ENCODE results near the gene MTF1. TPM values are rescaled to one million over a fixed set of nuclear protein-coding genes. Genes with fewer than 3 reads are reported as not detected.
"Not testable (repeated sequence)": the region's sequence is repeated elsewhere in the genome, so short reads cannot be mapped to it uniquely, and the experiment has no call there.

Gene MTF1
- total RNA-seq, 1 donor from 2014 or later: 31.7 TPM

DNA sequence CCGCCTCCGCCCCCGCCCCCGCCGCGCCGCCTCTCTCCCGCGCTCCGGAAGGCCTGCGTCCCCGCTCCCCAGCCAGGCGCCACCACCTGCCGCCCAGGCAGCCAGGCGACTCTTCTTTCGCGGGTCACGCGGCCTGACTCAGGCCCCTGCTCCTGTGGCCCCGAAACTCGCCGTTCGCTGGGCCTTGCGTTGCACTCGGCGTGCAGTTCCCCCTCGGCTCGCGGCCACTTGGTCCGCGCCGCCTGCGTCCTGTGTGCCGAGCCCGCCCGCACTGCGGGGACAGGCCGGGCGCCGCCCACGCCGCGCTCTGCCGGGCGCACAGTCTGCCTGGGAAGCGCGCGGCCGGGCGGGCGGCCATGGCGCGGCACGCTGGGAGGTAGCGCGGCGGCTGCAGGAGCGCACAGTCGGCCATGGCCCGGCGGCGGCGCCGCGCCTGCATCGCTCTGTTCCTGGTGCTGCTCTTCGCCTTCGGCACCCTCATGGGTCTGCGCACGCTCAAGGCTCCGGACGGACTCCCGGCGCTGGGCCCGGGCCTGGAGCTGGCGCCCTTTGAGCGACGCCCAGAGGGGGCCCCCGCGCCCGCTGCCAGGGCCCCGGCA, 65.5 kb downstream of the MTF1 start, which contains the start of gene MANEAL:
Gene MANEAL, plus strand, starts transcription at position 75 of the 599 bp plus-strand sequence. Its CDS starts 336 bp downstream, at position 411.
- no peak for DNase-seq (ENCODE audit: low spot score)

DNA sequence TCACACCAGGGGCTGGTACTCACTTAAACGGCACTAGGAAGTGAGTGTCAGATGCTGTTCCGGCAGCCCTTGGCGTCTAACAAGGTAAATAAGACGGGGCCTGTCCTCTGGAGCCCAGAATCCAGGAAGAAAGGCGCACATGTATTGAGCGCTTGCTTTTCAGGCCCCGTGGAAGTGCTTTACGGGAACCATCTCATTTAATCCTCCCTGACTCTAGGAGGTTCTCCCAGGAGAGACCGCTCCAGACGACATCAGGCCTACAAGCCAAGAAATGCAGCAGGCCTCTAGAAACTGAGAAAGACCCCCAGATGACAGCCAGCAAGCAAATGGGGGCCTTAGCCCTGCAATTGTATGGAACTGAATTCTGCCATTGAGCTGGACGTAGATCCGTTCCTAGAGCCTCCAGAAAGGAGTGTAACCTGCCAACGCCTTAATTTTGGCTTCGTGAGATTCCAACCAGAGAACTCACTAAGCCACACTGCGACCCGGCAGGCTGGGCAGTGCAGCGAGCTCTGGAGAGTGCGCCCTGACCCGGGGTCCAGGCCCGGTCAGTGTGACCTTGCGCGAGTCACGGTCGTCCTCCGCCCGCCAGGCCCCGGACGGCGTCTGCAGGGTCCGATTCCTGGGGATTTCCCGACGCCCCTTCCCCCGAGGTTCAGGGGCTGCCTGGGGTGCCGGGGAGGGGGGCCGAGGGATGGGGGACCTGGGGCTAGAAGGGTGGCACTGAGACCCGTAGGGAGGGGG, 66.3 kb downstream of the MTF1 start:
- no peak for DNase-seq (ENCODE audit: low spot score)

DNA sequence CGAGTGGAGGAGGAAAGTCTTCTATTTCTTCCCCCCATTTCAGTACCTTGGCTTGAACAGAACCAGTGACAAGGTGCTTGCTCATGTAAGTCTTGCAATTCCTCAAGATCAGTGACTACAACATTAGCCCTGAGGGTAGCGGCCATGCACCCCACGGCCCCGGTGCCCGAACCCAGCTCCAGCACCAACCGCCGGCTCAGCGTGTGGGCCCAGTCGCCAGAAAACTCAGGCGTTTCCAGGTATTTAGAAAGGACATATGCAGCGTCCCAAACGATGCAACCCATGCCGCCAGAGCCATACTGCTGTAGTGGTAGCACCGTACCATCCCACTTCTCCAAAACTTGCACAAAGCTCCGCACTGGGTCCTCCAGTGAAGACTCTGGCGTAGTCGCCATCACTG, 76.9 kb downstream of the MTF1 start:
- no peak for DNase-seq (ENCODE audit: low spot score)

DNA sequence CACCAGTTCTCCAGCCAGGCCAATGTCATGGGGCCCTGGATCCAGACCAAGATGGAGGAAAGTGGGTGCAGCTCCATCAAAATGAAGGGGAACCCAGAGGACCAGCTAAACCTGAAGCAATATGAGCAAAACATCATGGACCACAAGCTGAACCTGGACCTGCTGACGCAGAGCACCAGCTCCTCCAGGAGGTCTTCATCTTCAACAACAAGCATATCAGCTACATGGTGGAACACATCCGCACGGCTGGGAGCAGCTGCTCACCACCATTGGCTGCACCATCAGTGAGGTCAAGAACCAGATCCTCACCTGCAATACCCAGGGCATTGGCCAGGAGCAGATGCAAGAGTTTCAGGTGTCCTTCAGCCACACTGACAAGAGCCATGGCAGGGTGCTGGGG, 80.7 kb downstream of the MTF1 start:
- DNase-seq (ENCODE audit: low spot score): no peak

DNA sequence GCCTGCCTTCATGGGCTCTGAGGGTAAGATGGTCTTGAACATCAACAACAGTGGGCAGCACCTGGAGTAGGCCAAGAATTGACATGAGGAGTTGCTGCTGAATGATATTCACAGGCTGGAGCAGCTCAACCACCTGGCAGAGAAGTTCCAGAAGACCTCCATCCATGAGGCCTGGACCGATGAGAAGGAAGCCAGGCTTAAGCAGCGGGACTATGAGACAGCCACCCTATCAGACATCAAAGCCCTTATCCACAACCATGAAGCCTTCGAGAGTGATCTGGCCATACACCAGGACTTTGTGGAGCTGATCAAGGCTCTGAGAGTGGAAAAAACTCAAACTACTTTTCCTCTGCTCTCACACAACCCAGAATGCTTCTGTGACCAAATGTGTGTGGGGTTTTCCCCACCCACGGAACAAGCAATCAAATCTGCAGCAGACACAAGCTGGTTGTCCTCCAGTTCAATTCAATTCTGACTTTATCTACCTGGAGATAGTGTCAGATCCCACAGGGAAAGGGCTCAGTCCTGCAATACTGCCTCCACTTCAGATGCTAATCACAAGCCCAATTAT, 82.4 kb downstream of the MTF1 start:
- no peak for DNase-seq (ENCODE audit: low spot score)

DNA sequence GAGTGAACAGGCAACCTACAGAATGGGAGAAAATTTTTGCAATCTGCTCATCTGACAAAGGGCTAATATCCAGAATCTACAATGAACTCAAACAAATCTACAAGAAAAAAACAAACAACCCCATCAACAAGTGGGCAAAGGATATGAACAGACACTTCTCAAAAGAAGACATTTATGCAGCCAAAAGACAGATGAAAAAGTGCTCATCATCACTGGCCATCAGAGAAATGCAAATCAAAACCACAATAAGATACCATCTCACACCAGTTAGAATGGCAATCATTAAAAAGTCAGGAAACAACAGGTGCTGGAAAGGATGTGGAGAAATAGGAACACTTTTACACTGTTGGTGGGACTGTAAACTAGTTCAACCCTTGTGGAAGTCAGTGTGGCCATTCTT, 88.0 kb downstream of the MTF1 start:
- not testable (repeated sequence) for DNase-seq (ENCODE audit: low spot score)

DNA sequence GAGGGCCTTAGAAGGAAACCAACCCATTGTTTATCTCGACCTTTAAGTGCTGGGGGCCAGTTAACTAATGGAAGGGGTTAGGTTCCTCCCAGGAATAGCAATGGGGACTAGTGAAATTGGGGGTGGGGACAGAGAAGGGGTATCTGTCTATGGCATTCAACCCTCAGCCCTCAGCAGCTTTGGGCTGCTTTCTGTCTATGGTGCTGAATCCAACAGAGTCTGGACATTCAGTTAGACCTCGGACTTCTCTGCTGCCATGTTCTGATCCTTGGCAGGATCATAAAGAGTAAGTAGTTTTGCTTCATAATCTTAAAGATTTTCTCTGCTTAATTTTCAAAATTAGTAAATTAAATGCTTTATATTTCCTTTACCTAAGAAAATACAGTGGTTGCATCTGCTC, 91.9 kb downstream of the MTF1 start:
- no peak for DNase-seq (ENCODE audit: low spot score)

DNA sequence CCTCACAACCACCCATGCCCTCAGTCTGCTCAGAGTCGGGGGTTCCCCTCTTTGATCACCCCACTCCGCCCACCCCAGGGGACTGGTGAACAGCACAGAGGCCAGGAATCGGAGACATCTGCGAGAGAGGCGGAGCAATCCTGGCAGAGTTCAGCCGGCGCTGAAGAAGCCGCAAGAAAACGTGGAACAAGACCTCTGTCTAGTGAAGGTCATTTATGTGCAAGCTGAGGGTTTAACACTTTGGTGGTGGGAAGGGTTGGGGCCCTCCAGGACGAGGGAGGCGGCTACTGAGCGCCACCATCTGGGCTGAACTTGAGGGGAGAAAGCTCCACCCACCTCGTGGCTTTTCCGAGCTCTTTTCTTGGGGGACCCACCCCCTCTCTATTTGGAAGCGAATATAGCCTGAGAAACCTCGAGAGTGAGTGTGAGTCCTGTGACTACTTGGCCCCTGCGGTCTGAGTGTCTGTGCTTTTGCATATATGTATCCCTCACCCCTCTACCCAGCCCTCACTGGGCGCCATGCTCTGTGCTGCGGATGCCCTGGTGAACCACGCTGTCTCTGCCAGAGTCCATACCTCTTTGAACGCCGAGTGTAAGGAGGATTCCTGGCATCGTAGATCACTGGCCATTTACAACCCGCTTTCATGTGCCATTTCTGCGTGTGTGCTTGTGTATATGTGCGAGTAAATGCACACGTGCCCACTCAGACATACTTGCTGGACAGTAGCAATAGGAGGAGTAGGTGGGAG, 93.3 kb downstream of the MTF1 start:
- no peak for DNase-seq (ENCODE audit: low spot score)

DNA sequence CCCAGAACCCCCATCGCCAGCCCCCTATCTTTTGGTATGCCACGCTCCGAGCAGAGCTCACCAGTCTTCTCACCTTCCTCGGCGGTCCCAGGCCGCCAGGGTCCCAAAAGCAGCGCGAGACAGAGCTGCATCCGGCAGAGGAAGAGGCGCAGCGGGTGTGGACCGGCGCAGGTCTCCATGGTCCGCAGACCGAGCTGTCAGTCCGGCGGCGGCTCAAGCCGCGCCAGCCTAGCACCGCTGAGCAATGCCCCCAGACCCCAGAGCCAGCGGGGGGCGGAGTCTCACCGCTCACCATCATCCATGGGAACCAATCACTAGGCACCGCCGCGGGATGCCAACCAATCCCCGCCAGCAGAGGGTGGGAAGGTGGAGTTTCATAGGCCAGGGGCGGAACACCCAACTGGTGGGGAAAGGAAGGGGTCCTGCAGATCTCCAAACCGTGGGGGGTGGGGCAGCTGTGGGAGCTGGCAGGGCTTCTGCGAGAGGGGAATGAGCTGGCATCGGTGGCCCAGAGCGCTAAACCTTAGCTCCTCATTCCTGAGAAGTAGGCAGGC, 94.4 kb downstream of the MTF1 start, which contains the start of gene EPHA10:
Gene EPHA10, minus strand, starts transcription at position 233 of the 554 bp plus-strand sequence. Its CDS starts 54 bp downstream, at position 179.
- DNase-seq (ENCODE audit: low spot score): no peak

DNA sequence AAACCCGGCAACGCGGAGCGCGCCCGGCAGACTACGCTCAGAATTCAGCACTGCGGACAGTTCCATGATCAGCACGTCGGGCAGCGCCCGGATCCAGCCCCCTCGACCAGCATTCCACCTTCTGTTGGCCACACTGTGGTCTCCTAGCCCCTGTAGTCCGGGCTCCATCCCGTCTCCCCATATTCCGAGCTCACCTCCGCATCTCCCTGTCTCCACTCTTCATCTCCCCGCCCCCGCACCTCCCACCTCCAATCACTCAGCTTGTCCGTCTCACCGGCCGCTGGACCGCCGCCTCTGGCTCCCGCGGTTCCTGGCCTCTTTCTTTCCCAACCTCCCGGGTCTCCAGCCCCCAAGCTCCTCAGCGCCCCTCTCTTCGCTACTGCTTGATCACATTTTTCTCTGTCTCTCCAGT, 95.0 kb downstream of the MTF1 start:
- DNase-seq (ENCODE audit: low spot score): no peak

DNA sequence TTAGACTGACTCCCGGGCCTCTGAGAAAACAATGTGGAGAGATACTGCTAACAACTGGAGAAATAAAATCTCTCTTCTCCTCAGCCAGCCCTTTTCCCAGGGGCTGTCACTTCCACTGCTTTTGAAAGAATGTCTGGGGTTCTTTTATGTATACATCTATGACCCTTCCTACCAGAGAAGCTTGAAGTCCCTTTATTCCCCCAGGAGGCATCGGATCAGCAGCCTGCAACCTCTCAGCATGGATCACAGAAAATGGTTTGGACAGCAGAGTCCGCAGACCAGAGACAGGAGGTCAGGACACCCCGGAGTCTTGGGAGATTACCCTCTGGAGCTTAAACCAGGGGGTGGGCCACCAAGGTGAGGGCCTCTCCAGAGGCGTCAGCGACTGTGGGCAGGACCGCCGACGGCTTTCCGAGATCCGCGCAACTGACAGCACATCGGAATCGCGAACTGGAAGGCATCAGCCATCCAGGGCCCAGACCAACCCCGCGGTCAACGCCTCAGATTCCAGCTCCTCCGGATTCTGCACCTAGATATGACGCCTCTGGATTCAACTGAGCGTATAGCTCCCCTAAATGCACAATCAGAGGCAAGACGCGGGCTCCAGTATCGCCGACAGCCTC, 95.5 kb downstream of the MTF1 start:
- no peak for DNase-seq (ENCODE audit: low spot score)

DNA sequence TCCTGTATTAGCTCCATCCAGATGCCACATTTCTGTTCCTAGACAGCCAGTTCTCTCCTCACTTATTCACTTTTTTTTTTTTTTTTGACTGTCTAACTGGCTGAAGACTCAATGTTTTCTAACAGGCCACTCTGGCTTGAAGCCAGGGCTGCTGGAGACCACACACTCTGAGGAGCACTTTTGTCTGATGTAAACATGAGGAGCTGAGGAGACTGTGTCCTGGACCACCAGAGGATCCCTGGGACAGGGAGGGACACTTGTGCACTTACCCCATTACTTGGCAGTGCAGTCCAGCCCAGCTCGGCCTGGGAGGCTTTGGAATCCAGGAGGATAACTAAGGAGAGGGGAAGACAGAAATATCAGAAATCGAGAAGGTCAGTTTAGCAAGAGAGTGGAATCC, 96.9 kb downstream of the MTF1 start:
- DNase-seq (ENCODE audit: low spot score): no peak

DNA sequence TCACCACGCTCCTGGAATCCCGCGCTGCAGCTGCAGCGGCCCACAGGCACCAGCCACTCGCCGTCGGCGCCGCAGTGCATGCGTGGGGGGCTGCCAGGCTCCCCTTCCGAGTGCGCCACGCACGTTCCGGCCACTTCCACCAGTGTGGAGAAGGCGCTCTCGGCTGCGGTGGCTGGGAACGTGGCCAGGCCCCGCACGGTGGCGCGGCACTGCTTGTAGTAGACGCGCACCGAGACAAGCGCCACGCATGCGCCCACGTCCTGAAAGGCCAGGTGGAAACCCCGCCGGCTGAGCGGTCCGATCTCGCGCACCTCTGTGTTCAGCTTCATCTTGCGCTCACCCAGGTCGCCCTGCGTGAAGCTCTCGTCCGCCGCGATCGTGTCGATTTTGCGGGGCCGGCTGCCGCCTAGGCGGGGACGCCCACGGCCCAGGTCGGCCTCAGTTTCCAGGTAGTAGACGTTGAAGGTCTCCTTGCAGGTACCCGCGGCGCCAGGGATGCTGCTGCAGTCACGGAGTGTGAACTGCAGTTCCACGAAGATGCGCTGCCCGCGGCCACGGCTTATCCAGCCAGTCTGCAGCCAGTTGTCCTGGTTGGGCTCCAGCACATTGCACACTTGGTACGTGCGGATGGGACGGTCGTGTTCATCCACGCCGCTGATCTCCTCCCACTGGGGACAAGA, 97.8 kb downstream of the MTF1 start:
- no peak for DNase-seq (ENCODE audit: low spot score)

Other genes with a start within 250 kb of the MTF1 start
- 1.3 TPM for gene RSPO1, start 224.7 kb downstream of the MTF1 start, total RNA-seq
- gene CDCA8, start 167.1 kb downstream of the MTF1 start, total RNA-seq: 1.2 TPM
- 4.4 TPM for gene EPHA10, start 94.5 kb downstream of the MTF1 start, total RNA-seq
- gene MANEAL, start 65.7 kb downstream of the MTF1 start, total RNA-seq: 10.2 TPM
- 39.3 TPM for gene C1orf122, start 51.8 kb downstream of the MTF1 start, total RNA-seq
- gene YRDC, start 51.4 kb downstream of the MTF1 start, total RNA-seq: 12.2 TPM
- gene INPP5B, start 87.5 kb upstream of the MTF1 start, total RNA-seq: 38.1 TPM
- 44.0 TPM for gene SF3A3, start 130.4 kb upstream of the MTF1 start, total RNA-seq
- 18.2 TPM for gene FHL3, start 145.9 kb upstream of the MTF1 start, total RNA-seq
- 34.2 TPM for gene UTP11, start 153.1 kb upstream of the MTF1 start, total RNA-seq
- 2.8 TPM for gene POU3F1, start 187.2 kb upstream of the MTF1 start, total RNA-seq